BJ (cell line): Measurements from ENCODE around the gene TRAPPC6A. TPM values are rescaled to one million over a fixed set of nuclear protein-coding genes. Genes with fewer than 3 reads are reported as not detected.

ENCODE experiments used
- CTCF ChIA-PET: fragments of 350-600 bp; formaldehyde crosslinking; extraction: SDS; loops from one replicate; lab custom pipeline; 2021; ENCODE audit warnings: antibody characterized with exemption, inconsistent platforms; lab: Yijun Ruan, JAX
- POLR2A ChIA-PET: fragments of 300-600 bp; sonication (Branson Sonifier 250); formaldehyde crosslinking; extraction: SDS; loops from one replicate; lab custom pipeline; 2021; ENCODE audit warnings: antibody characterized with exemption; lab: Charles Lee
- DNase-seq: peaks from one replicate; pipeline ENCODE4 v3.0.0-alpha.2; 2011; ENCODE audit warnings: low read depth
- H3K27me3 ChIP-seq: 2 replicates; pipeline ENCODE4 v1.6.0; 2011; ENCODE audit warnings: low read length; ENCODE audit not compliant: control insufficient read depth, insufficient read depth
- H3K36me3 ChIP-seq: 2 replicates; pipeline ENCODE4 v1.5.1; 2011; ENCODE audit warnings: low read length; ENCODE audit not compliant: control insufficient read depth, insufficient read depth
- H3K4me3 ChIP-seq: 2 replicates; pipeline ENCODE4 v1.5.1; 2011; ENCODE audit warnings: low read depth, mild to moderate bottlenecking, control low read depth, low read length
- CTCF ChIP-seq: IDR thresholded peaks from 2 replicates; pipeline ENCODE4 v1.5.1; 2011; ENCODE audit warnings: low read depth, mild to moderate bottlenecking, control low read depth, inconsistent platforms, low read length, moderate library complexity; ENCODE audit not compliant: insufficient read depth
- polyA plus RNA-seq: library from polyadenylated mRNA; depleted of rRNA; stranded (reverse); fragments of >200 nt; gene quantifications from 2 replicates; pipeline ENCODE4 v1.2.3, GENCODE V29; 2011

TRAPPC6A gene
- polyA plus RNA-seq, 1 experiment: 15.0 TPM

GRCh38 chr19:45139286-45140143, 38.5 kb downstream of the TRAPPC6A start:
- ChIA-PET CTCF (interaction anchor here (1.4 kb wide), 1 partner anchor 13 kb away, joined by 3 read pairs; no protein-coding TSS in a partner anchor), POLR2A (no interaction called here)
- Histone ChIP-seq H3K36me3 (peaks cover 16% of the 10 kb centered on the region), H3K4me3 (no peak overlapping the region), H3K27me3 (no peaks in the 10 kb centered on the region)
- no peak for DNase-seq
- TF ChIP-seq CTCF: no peak

GRCh38 chr19:45138303-45138751, 39.7 kb downstream of the TRAPPC6A start:
- H3K36me3 ChIP-seq: peaks cover 13% of the 10 kb centered on the region
- no peak for DNase-seq
- ChIA-PET POLR2A (no interaction called here), CTCF (interaction anchor here (1.2 to 1.4 kb wide), 3 partner anchors 10 to 13 kb away, joined by 3 to 4 read pairs (median 3); no protein-coding TSS in a partner anchor)
- H3K27me3 ChIP-seq: no peaks in the 10 kb centered on the region
- H3K4me3 ChIP-seq: no peak overlapping the region
- TF ChIP-seq CTCF: no peak

- TF ChIP-seq CTCF: no peak
- no peak overlapping the region for H3K4me3 ChIP-seq
- CTCF ChIA-PET: interaction anchor here (0.9 kb wide), 1 partner anchor 29 kb away, joined by 3 read pairs; no protein-coding TSS in a partner anchor
Observed at GRCh38 chr19:45137179-45137761, 40.8 kb downstream of the TRAPPC6A start.

GRCh38 chr19:45136507-45137178, 41.4 kb downstream of the TRAPPC6A start:
- Histone ChIP-seq H3K4me3 (no peak overlapping the region), H3K27me3 (no peaks in the 10 kb centered on the region), H3K36me3 (peaks cover 8% of the 10 kb centered on the region)
- ChIA-PET CTCF (interaction anchor here (0.6 to 1.3 kb wide), 4 partner anchors 11 to 116 kb away, joined by 3 to 5 read pairs (median 4); no protein-coding TSS in a partner anchor), POLR2A (no interaction called here)
- DNase-seq: no peak
- TF ChIP-seq CTCF: no peak

More at GRCh38 chr19:45137179-45137761, 40.8 kb downstream of the TRAPPC6A start:
- Histone ChIP-seq H3K36me3 (peaks cover 12% of the 10 kb centered on the region), H3K27me3 (no peaks in the 10 kb centered on the region)
- DNase-seq: no peak
- POLR2A ChIA-PET: no interaction called here
